Activated B cell treated with CpG ODN at 0.5 μM for 24 hours (primary cell): Measurements from ENCODE around the gene ZNF500. TPM values are rescaled to one million over a fixed set of nuclear protein-coding genes. Genes with fewer than 3 reads are reported as not detected.

Experiments used
- ATAC-seq: fragments of 200-7000 bp; cut with Tn5 transposase; one replicate; pipeline ENCODE4 v1.10.0; 2021; ENCODE audit warnings: low read depth, mild to moderate bottlenecking, moderate library complexity
- CTCF ChIA-PET: fragments of 350-600 bp; sonication (Branson Sonifier 250); formaldehyde crosslinking; loops from one replicate; lab custom pipeline; 2021; ENCODE audit warnings: antibody characterized with exemption; lab: Charles Lee
- POLR2A ChIA-PET: fragments of 350-600 bp; sonication (Branson Sonifier 250); formaldehyde crosslinking; loops from one replicate; lab custom pipeline; 2021; ENCODE audit warnings: antibody characterized with exemption; lab: Charles Lee
- DNase-seq: peaks from one replicate; pipeline ENCODE4 v3.0.0; 2022
- H3K27ac Mint-ChIP-seq: one replicate; pipeline ENCODE4 v1.8.0; 2020; ENCODE audit warnings: mixed read lengths
- H3K27me3 Mint-ChIP-seq: one replicate; pipeline ENCODE4 v1.8.0; 2021; ENCODE audit warnings: mixed read lengths
- H3K36me3 Mint-ChIP-seq: one replicate; pipeline ENCODE4 v1.8.0; 2021; ENCODE audit warnings: low read depth, mixed read lengths
- H3K4me1 Mint-ChIP-seq: one replicate; pipeline ENCODE4 v1.8.0; 2021; ENCODE audit warnings: mixed read lengths
- H3K4me3 Mint-ChIP-seq: one replicate; pipeline ENCODE4 v1.8.0; 2020; ENCODE audit warnings: mild to moderate bottlenecking, mixed read lengths
- H3K9me3 Mint-ChIP-seq: one replicate; pipeline ENCODE4 v1.8.0; 2020; ENCODE audit warnings: mixed read lengths
- CTCF ChIP-seq: fragments of 200-600 bp; IDR thresholded peaks from one replicate; pipeline ENCODE4 v1.8.0; 2022; ENCODE audit warnings: antibody characterized with exemption, mild to moderate bottlenecking
- intact Hi-C: fragments of 100-400 bp; cut with micrococcal nuclease; formaldehyde crosslinking; loops from one replicate; pipeline ENCODE4 v1.15.1; 2024
- total RNA-seq: library from RNA; stranded (reverse); gene quantifications from 2 replicates; pipeline ENCODE4 v1.2.3, GENCODE V29; 2022

ZNF500 gene
- total RNA-seq, 1 donor from 2014 or later, result 19.1 TPM

DNA sequence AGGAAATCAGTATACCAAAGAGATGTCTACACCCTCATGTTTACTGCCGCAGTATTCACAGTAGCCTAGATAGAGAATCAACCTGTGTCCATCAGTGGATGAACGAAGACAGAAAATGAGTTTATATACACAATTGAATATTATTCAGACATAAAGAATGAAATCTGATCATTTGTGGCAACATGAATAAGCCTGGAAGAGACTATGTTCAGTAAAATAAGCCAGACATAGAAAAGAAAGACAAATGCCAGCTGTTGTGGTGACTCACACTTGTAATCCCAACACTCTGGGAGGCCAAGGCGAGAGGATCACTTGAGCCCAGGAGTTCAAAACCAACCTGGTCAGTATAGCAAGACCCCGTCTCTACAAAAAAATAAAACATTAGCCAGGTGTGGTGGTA is 57.5 kb downstream of the ZNF500 start:
- no peak overlapping the region for H3K4me3 Mint-ChIP-seq
- no peaks in the 10 kb centered on the region for H3K27me3 Mint-ChIP-seq
- ATAC-seq, result no peak
- H3K36me3 Mint-ChIP-seq, result peaks cover 53% of the 10 kb centered on the region
- H3K4me1 Mint-ChIP-seq, result no peaks in the 10 kb centered on the region
- H3K9me3 Mint-ChIP-seq, result no peaks in the 10 kb centered on the region
- intact Hi-C loops, result no loop called here
- POLR2A ChIA-PET, result no interaction called here
- no peak overlapping the region for H3K27ac Mint-ChIP-seq
- CTCF ChIA-PET, result no interaction called here
- no peak for DNase-seq
- no peak for TF ChIP-seq CTCF

DNA sequence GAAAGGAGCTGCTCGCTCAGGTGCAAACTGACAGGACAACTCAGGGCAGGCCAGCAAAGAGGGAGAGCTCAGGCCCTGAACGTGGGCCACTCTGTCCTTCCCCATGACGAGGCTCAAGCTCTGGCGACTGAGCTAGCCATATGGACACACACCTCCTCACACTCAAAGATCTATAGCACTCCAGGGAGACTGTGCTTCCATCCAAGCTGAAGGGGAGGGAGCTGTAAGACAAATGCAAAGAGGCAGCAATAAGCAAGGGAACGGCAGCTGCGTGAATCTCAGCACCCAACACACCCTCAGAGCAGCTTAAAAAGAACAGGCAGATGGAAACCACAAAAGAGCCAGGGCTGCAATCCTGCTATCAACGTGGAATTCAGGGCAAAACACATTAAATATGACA is 60.1 kb downstream of the ZNF500 start:
- Mint-ChIP-seq H3K27ac (no peak overlapping the region), H3K27me3 (no peaks in the 10 kb centered on the region), H3K4me3 (no peak overlapping the region), H3K36me3 (peaks cover 48% of the 10 kb centered on the region), H3K9me3 (no peaks in the 10 kb centered on the region), H3K4me1 (no peaks in the 10 kb centered on the region)
- POLR2A ChIA-PET, result interaction anchor here (0.7 kb wide), 1 partner anchor 17 kb away, joined by 4 read pairs; no protein-coding TSS in a partner anchor
- intact Hi-C loops, result no loop called here
- DNase-seq, result no peak
- CTCF ChIA-PET, result no interaction called here
- no peak for TF ChIP-seq CTCF
- ATAC-seq, result no peak

- ChIA-PET CTCF (no interaction called here), POLR2A (no interaction called here)
- no peak overlapping the region for H3K27ac Mint-ChIP-seq
- intact Hi-C loops, result no loop called here
- H3K4me1 Mint-ChIP-seq, result no peaks in the 10 kb centered on the region
- H3K27me3 Mint-ChIP-seq, result no peaks in the 10 kb centered on the region
- no peaks in the 10 kb centered on the region for H3K9me3 Mint-ChIP-seq
- peaks cover 52% of the 10 kb centered on the region for H3K36me3 Mint-ChIP-seq
- no peak overlapping the region for H3K4me3 Mint-ChIP-seq
- no peak for ATAC-seq
- TF ChIP-seq CTCF, result no peak
- no peak for DNase-seq
These were observed 62.0 kb downstream of the ZNF500 start for GRCh38 chr16:4704913-4705312.

GRCh38 chr16:4704491-4704890 is 62.5 kb downstream of the ZNF500 start:
- CTCF ChIA-PET, result no interaction called here
- H3K4me3 Mint-ChIP-seq, result no peak overlapping the region
- no peak for ATAC-seq

DNA sequence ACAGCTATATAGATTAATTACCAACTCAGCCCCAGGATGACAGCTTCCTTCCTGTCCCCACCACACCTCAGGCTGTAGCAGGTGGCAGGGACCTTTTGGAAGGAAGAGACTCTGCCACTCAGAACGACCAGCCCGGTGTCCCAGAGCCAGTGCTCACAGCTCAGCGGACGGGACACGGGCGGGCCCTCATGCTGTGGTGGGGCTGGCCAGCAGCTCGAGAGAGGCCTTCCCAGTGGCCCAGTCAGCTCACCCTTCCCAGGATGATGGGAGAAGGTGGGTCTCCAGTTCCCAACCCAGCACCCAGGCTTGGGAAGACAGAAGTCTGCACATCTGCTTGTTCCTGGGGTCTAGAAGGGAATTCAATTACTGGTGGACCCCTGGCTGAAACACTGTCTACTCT is 63.1 kb downstream of the ZNF500 start:
- no peak for ATAC-seq
- Mint-ChIP-seq H3K36me3 (peaks cover 56% of the 10 kb centered on the region), H3K4me3 (no peak overlapping the region), H3K9me3 (no peaks in the 10 kb centered on the region), H3K27ac (no peak overlapping the region), H3K27me3 (no peaks in the 10 kb centered on the region), H3K4me1 (no peaks in the 10 kb centered on the region)
- POLR2A ChIA-PET, result no interaction called here
- intact Hi-C loops, result no loop called here
- DNase-seq, result no peak
- CTCF ChIA-PET, result no interaction called here
- no peak for TF ChIP-seq CTCF

More at GRCh38 chr16:4704491-4704890, 62.5 kb downstream of the ZNF500 start:
- intact Hi-C loops, result no loop called here
- peaks cover 52% of the 10 kb centered on the region for H3K36me3 Mint-ChIP-seq
- H3K27ac Mint-ChIP-seq, result no peak overlapping the region
- H3K9me3 Mint-ChIP-seq, result no peaks in the 10 kb centered on the region
- POLR2A ChIA-PET, result no interaction called here
- DNase-seq, result no peak
- H3K4me1 Mint-ChIP-seq, result no peaks in the 10 kb centered on the region
- no peaks in the 10 kb centered on the region for H3K27me3 Mint-ChIP-seq
- TF ChIP-seq CTCF, result no peak
